ENCODE measurements around the gene C2CD3.
"Not testable (repeated sequence)": the region's sequence is repeated elsewhere in the genome, so short reads cannot be mapped to it uniquely, and the experiment has no call there.

C2CD3 gene

GRCh38 chr11:74162681-74163467, 7.9 kb downstream of the C2CD3 start:
- DNase-seq: no peak

- no peak for DNase-seq
Measured at GRCh38 chr11:74159642-74160041, 11.2 kb downstream of the C2CD3 start.

DNA sequence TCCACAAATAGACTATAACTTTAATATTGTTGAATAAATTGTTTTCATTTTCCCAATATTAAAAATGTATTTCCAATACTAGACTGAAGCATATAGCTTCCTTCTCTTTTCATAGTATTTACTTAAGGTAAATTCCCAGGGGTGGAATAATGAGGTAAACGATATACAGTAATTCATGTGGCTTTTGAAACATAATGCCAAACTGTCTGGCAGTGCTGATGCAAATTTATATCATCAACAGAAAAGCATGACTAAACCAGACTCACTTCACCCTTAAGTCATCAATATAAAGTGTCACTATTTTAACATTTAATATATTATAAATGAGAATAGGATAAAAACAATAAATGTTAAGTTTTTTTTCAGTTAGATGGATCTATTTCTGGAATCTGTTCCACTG, 13.6 kb downstream of the C2CD3 start:
- no peak for DNase-seq

DNA sequence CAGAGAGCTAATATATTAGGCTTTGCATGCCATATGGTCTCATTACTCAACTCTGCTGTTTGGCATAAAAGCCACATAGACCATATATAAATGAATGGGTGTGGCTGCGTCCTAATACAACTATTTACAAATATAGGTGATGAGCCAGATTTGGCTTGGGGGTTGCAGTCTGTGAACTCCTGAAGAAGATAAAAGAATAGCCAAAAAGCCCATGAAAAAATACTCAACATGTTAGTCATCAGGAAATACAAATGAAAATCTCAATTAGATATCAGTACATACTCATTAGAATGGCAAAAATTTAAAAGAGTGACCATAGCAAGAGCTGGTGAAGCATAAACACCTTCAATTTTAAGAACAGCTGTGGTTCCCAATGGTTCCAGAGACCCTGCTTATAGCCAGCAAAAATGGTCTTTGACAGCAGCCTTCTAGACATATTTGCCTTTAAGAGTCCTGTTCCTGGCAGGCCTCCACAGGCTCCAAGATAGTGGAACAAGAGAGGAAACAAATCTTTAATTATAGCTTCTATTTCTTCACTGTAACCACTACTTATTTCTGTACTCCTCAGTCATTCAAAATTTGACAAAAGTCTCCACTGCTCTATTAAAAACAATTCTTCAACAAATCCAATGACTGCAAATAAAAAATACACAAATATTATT, 16.1 kb downstream of the C2CD3 start:
- DNase-seq: peak; percentile 34

- DNase-seq: no peak
Measured at GRCh38 chr11:74153224-74153623, 17.6 kb downstream of the C2CD3 start.

DNA sequence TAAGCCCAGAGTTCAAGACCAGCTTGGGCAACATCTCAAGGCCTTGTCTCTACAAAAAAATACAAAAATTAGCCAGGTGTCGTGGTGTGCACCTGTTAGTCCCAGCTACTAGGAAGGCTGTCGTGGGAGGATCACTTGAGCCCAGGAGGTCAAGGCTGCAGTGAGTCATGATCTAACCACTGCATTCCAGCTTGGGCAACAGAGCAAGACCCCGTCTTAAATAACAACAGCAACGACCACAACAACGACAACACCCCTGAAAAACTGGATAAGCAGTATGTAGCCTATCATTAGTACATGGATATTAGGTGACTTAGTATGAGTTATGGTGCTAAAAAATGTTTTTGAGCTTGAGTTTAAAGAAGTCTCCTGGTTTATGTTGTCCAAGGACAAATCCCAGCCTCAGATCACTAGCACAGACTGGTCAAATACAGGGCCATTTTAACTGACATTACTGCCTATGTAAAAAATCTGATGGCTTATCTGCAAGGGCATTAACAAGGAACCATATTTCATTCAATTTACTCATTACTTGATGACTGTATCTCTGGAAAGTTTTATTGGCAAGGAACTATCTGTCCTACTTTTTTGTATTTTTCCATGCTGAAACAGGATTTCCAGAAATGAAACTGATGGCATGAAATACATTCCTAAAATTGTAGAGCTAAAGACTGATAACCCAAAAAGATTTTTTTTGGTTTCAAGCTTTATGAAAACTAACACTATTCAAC, 23.4 kb downstream of the C2CD3 start:
- no peak for DNase-seq

GRCh38 chr11:74144592-74144991, 26.2 kb downstream of the C2CD3 start:
- DNase-seq: no peak

GRCh38 chr11:74142624-74143023, 28.2 kb downstream of the C2CD3 start:
- peak; percentile 73 for DNase-seq

- DNase-seq: no peak
Measured at GRCh38 chr11:74141908-74142307, 28.9 kb downstream of the C2CD3 start.

DNA sequence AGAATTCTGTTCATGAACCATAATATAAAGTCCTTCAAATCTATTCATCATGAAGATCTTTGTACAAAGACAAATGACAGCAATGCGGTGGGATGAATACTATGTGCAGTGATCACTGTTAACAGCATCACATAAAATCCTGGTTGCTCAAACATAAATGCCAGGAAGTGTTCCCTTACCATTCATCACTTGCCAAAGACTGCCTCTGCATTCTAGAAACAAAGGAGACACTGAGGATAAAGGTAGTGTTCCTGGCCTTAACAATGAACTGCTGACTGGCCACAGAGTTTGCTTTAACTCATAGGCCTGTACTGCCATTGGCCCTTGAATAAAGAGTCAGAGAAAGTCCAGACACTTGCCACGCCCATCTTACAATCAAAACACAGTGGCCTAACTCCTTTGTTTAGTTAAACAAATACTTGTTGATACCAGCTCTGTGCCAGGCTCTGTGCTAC, 29.5 kb downstream of the C2CD3 start:
- peak; percentile 46 for DNase-seq

DNA sequence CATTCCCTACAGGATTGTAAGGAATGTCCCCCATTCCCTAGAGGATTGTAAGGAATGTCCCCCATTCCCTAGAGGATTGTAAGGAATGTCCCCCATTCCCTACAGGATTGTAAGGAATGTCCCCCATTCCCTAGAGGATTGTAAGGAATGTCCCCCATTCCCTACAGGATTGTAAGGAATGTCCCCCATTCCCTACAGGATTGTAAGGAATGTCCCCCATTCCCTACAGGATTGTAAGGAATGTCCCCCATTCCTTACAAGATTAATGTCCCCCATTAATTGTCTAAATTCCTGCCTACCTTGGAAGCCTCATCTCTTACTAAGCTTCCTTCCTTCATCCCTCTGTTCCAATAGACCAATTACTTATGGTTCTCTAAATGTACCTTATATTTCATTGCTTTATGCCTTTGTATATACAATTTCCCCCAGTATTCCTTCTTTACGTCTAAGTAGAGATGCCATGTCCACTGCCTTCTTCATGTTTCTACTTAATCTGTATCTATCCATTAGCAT, 30.8 kb downstream of the C2CD3 start:
- DNase-seq: peak; percentile 59

DNA sequence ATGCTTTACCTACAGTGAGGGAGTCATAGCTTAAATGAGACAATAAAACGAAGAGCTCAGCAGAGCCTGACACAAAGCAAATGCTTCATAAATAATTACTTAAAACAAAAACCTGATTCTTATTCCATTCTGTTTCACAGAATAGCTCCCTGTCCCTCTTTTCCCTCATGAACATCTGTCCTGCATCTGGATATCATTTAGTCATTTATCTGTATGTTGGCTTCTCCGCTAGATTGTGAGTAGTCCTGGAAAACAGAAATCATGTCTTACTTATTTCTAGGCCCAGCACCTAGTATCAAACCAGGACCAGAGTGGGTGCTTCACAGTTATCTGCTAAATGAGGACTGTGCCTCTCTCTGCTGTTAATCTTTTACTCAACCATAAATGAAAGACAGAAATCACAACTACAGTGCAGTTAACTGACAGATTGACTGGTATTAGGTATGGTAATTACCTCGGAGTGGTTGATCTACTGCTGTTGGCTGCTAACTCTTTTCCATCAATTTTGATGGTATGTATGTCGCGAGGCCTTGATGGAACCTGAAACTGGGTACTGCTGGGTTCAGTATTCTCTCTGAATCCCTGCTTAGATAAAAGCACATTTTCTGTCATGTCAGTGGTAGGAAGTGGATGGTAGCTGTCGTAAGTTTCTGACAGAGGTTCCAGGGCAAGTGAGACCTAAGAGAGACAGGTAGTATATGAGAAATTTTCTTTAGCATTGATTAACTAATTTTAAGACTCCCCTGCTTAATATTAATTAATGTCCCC, 31.5 kb downstream of the C2CD3 start:
- peak; percentile 39 for DNase-seq

DNA sequence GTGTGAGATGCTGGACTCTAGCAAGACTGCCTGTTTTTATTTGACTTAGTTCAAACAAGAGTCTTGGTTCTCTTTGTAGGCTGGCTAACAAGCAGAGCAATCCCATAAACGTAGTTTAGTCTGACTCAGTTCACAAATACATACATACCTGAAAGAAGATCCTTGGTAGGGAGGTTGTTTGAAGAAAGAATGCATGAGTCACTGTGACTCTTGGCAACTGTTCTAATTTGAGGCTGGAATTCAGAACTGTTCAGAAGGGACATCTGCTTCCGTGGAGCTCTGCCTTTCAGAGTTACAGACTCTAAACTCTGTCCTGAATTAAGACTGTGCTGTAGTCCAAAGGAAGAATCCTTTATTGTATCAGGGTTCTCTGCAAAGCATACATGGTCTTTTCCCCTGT, 32.2 kb downstream of the C2CD3 start:
- peak; percentile 99 for DNase-seq

DNA sequence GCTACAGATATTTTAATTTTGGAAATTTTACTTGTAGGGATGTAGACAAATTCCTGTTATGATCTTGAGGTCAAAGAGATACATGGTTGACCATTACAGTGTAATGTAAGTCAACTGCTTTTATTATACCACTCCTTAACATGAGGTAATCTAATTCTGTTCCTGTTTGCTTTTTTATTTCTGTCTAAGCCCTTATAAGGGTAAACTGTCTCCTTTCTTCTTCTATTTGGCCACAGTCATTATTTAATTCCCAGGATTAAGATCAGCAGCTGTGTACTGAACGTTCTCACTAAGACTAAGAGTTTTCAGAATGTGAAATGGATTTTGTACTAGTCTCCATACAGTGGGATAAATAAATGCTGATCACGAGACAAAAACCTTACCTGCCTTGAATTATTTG, 32.8 kb downstream of the C2CD3 start:
- DNase-seq: peak; percentile 28

DNA sequence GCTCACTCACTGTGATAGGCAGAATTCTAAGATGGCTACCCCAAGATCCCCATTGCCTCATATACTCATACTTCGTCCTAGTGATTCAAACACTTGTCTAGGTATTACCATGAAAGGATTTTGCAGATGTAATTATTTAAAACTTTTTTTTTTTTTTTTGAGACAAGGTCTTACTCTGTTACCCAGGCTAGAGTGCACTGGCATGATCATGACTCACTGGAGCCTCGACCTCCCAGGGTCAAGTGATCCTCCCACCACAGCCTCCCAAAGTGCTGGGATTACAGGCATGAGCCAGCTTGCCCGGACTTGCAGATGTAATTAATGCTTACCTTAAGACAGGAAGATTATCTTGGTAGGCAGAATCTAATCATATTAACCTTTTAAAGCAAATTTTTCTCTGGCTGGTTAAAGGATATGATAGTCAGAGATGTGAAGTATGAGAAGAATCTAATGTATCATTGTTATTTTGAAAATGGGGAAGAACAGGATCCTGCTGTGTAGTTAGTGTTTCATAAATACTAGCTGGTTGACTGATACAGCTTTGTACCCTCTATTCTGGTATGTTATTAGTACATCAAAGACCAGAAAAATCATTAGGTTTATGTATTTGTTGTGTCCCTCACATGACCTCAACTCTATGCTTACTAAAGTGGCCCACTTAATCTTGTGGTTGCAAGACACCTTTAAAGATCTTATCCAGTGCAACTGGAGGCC, 35.5 kb downstream of the C2CD3 start:
- DNase-seq: peak; percentile 42

DNA sequence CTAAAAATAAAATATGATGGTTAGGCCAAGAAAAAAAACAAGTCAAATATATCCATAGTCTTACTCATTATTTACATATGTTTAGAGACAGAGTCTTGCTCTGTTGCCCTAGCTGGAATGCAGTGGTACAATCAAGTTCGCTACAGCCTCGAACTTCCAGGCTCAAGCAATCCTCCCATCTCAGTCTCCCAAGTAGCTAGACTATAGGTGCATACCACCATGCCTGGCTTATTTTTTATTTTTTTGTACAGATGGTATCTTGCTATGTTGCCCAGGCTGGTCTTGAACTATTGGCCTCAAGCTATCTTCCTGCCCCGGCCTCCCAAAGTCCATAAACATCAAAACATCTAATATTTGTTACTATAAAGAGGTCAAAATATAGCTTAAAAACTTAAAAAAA, 36.1 kb downstream of the C2CD3 start:
- no peak for DNase-seq

DNA sequence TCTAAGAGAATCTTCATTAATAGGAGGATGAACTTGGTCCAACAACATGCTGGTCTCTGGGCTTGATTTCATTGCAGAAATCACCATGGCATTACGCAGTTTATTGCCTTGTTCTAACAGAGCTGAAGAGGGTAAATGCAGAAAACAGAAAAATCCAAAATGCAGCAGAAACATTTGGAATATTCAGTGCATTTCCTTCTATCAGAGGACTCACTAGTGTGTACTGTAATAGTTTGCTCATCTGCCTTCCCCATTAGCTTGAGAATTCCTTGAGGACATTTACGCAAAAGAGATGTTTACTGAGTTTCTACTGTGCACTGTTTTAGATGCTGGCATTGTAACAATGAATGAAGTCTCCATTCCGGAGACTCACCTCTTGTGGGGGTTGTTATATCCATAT, 37.4 kb downstream of the C2CD3 start:
- no peak for DNase-seq

- no peak for DNase-seq
Measured at GRCh38 chr11:74132833-74133232, 38.0 kb downstream of the C2CD3 start.

- not testable (repeated sequence) for DNase-seq
Measured at GRCh38 chr11:74129121-74129520, 41.7 kb downstream of the C2CD3 start.

DNA sequence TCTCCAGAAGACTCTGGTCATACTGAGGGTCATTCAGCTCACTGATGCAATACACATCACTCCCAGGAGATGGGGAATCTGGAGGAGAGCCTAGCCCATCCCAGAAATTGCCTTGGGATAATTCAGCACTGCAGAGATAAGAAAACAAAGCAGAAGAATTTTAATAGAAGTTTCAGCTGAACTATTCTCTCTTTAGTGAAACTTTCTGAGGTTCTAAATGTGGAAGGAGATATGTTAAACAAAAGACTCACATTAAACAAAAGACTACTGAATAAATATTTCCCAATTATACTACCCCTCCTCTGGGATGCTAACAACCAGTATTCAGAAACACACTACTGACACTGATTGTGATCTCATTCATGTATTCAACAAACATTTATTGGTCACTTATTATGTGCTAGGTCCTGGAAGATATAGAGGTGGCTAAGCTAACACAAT, 47.8 kb downstream of the C2CD3 start:
- peak; percentile 25 for DNase-seq

DNA sequence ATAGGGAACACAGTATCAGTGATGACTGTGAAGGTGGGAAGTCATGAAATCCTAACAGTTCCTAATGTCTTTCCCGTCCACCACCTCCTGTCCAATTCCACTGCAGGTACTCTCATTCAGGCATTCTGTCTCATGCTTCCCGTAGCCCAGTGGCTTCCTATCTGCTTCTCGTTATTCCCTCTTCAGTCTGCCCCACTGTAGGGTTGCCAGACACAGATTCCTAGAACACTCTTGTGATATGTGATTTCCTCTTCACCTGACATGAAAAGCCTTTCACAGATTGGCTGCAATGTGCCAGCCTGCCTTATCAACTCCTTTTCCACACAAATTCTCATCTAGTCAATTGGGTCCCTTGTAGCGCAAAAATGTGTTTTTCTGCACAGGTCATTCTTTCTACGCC, 49.0 kb downstream of the C2CD3 start:
- DNase-seq: no peak

Measured in fibroblast of skin of right biceps (primary cell).